SK-N-MC (cell line): ENCODE results near the gene PLD3.
"Not testable (repeated sequence)": the region's sequence is repeated elsewhere in the genome, so short reads cannot be mapped to it uniquely, and the experiment has no call there.

Experiments used
- DNase-seq: peaks from one replicate; pipeline ENCODE4 v3.0.0-alpha.2; 2011; ENCODE audit warnings: low read depth, low spot score
- H3K27ac ChIP-seq: fragments of 200-600 bp; sonication (generic); 2 replicates; pipeline ENCODE4 v1.5.1; 2016; ENCODE audit warnings: mixed run types
- H3K36me3 ChIP-seq: fragments of 200-600 bp; sonication (generic); 2 replicates; pipeline ENCODE4 v1.6.1; 2017; ENCODE audit warnings: antibody characterized with exemption, low read length, mixed read lengths; ENCODE audit not compliant: insufficient read depth
- H3K4me3 ChIP-seq: fragments of 200-600 bp; sonication (generic); 2 replicates; pipeline ENCODE4 v1.5.1; 2016
- H3K9ac ChIP-seq: fragments of 200-600 bp; sonication (generic); 2 replicates; pipeline ENCODE4 v1.8.0; 2017; ENCODE audit warnings: mixed run types, mixed read lengths; ENCODE audit not compliant: insufficient read length
- H3K9me3 ChIP-seq: fragments of 200-600 bp; sonication (generic); 2 replicates; pipeline ENCODE4 v1.6.1; 2017; ENCODE audit warnings: low read depth, mild to moderate bottlenecking, antibody characterized with exemption, low read length, moderate library complexity, mixed read lengths
- EZH2 ChIP-seq: fragments of 200-600 bp; sonication (generic); IDR thresholded peaks from one replicate; pipeline ENCODE4 v1.6.1; 2017; ENCODE audit warnings: antibody characterized with exemption
- FOXP2 ChIP-seq: optimal IDR thresholded peaks from 2 replicates; pipeline ENCODE3; 2011; ENCODE audit warnings: mild to moderate bottlenecking, moderate library complexity; ENCODE audit not compliant: insufficient read depth; ENCODE audit errors: extremely low read length, control extremely low read depth
- POLR2AphosphoS5 ChIP-seq: IDR thresholded peaks from 2 replicates; pipeline ENCODE4 v1.6.1; 2012; ENCODE audit warnings: mild to moderate bottlenecking, low read depth, low read length, borderline replicate concordance

PLD3 gene

DNA sequence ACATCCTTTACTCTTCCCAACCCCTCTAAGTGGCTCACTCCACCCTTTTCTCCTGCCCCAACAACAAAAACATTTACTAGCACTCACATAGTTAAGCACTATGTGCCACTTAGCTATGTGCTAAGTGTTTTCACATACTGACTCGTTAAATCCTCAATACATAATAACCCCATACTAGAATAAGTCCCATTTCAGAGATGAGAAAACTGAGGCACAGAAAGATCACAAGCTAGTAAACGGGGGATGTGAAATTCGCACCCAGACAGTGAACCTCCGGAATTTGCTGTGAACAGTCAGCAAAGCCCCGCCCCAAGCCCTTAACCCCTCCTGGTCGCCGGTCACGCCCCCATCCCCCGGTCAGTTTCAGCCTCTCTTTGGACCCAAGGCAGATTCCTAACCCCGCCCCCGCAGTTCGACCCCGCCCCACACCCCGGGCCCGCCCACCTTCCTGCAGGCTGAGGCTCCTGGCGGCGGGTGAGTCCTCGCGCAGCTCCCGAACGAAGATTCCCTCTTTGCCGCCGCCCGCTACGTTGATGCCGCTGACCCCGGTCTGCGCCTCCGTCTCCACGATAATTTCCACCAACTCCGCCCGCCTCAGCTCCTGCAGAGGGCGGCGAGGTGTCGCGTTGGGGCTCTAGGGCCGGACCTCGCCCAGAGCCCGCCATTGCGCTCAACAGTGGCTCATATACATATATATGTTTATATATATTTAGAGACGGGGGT lies 54.9 kb downstream of the PLD3 start:
- no peaks in the 10 kb centered on the region for H3K9me3 ChIP-seq
- peak overlapping the region; percentile 79 for H3K4me3 ChIP-seq
- H3K9ac ChIP-seq = peak overlapping the region; percentile 60
- no peak for TF ChIP-seq EZH2
- no peak for DNase-seq
- H3K27ac ChIP-seq = no peak overlapping the region
- no peaks in the 10 kb centered on the region for H3K36me3 ChIP-seq

DNA sequence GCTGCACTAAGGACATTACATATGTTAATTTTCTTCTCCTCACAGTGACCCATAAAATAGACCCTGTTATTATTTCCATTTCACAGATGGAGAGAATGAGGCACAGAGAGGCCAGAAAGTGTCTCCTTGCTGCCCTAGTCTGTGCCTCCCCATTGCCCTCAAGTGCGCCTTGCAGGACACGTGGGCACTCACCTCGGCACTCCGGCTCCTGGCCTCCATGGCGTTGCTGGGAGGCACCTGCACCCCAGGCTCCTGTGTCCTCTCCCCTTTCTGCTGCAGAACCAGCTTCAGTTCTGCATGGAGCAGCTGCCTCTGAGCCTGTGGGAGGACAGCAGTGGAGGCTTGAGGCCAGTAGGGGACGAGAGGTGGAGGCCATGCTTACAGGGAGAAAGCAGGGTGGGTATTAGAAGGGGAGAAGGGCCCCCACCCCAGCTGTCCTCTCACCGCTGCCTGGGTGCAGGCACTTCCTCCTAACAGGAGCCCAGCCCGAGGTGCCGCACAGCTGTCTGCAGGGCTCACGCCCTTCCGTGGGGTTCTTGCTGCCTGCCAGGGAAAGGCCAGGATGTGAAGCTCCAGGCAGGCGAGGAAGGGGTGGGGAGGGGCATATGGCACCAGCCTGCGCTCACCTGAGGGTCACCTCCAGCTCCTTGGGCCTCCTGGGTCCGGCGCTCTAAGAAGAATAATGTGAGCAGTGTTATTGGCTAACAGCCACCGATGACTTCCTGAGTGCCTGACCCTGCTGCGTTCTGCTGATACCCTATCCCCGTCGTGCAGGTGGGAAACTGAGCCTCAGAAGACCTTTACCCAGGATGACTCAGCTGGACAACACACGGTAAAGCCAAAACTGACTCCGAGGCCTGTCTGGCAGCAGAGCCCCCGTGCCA lies 59.5 kb downstream of the PLD3 start:
- H3K9ac ChIP-seq = no peak overlapping the region
- DNase-seq = no peak
- TF ChIP-seq EZH2 = no peak
- TF ChIP-seq FOXP2 = no peak
- TF ChIP-seq POLR2AphosphoS5 = no peak
- H3K27ac ChIP-seq = no peak overlapping the region
- H3K4me3 ChIP-seq = no peak overlapping the region
- H3K9me3 ChIP-seq = no peaks in the 10 kb centered on the region
- no peaks in the 10 kb centered on the region for H3K36me3 ChIP-seq

DNA sequence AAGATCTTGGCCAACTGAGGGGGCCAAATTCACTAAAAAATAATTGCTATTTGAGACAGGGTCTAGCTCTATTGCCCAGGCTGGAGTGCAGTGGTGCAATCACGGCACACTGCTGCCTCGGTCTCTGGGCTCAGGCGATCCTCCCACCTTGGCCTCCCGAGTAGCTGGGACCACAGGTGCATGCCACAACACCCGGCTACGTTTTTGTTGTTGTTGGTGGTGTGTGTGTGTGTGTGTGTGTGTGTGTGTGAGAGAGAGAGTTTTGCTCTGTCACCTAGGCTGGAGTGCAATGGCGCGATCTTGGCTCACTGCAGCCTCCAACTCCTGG lies 60.1 kb downstream of the PLD3 start:
- H3K9me3 ChIP-seq, H3K36me3 ChIP-seq, H3K9ac ChIP-seq, H3K4me3 ChIP-seq, H3K27ac ChIP-seq, DNase-seq: not testable (repeated sequence)

DNA sequence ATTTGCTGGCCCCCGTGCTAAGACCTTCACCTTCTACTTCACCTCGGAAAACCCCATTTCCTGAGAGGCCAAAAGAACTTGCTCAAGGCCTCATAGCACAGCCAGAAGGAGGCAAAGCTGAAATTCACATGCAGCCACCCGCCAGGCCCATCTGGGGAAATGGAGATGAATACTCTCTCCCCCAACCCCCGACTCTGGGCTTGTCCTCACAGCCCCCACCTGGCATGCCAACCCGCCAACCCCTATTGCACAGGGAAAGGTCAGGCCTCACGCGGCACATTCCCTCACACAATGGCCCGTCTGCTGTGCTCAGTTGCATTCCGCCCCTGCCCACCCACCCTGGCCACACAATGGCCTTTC lies 61.5 kb downstream of the PLD3 start:
- TF ChIP-seq FOXP2 = no peak
- no peak for TF ChIP-seq POLR2AphosphoS5
- TF ChIP-seq EZH2 = no peak
- H3K4me3 ChIP-seq = no peak overlapping the region
- H3K9me3 ChIP-seq = no peaks in the 10 kb centered on the region
- H3K36me3 ChIP-seq = no peaks in the 10 kb centered on the region
- no peak overlapping the region for H3K27ac ChIP-seq
- DNase-seq = no peak
- no peak overlapping the region for H3K9ac ChIP-seq

DNA sequence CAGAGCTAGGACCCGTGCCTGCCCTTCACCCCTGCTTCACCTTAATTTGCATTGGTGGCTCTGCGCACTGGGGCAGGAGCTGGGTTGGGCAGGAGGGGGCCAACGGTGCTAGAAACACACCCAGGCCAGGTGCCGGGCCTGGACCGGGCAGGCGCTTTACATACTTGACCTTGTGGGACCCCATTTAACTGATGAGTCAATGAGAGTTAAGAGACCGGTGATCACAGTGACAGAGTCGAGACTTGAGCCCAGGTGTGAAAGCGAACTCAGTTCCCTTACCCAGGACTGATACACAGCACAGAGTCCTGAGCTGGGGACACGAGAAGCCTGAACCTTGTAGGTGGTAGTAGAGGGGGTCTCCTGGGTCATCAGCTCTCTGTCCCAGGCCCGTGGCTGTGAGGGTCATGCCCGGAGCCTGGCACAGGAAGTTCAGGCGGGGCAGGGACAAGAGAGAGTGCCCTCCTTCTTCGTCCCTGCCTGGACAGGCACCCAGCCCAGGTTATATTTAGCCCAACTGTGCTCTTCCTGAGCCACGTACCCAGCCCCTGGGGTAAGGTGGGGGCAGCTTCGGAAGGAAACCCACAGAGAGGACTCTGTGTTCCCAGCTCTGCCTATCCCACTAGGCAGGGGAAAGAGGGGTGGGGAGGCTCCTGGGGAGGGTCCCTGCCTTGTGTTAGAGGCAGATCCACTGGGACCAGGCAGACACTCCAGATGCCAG lies 62.8 kb downstream of the PLD3 start:
- TF ChIP-seq EZH2 = no peak
- TF ChIP-seq POLR2AphosphoS5 = no peak
- no peak for TF ChIP-seq FOXP2
- no peak for DNase-seq
- no peaks in the 10 kb centered on the region for H3K36me3 ChIP-seq

DNA sequence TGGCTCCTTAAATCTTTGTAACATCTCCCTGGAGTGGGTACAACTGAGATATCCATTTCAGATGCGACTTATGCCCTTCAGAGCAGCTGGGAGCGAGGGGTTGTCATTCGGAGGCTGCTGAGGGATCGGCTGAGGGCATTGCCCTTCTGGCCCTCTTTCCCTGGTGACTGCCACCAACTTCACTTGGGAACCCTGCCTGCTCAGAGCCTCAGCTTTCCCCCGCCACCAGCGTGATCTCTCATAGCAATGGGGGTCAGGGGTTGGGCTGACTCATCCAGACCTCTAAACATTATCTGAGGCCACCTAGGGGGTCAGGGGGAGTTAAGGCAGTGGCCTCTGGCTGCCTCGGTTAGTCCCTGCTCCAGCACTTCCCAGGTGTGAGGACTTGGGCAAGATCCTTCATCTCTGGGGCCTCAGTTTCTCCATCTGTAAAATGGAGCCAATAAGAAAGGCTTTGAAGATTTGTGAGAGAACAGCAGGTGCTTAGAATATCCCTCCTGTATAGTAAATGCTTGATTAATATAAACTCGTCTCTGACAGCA lies 63.5 kb downstream of the PLD3 start:
- Histone ChIP-seq H3K9me3 (no peaks in the 10 kb centered on the region), H3K36me3 (no peaks in the 10 kb centered on the region), H3K9ac (no peak overlapping the region), H3K27ac (no peak overlapping the region), H3K4me3 (no peak overlapping the region)
- TF ChIP-seq POLR2AphosphoS5 (no peak), FOXP2 (no peak), EZH2 (no peak)
- DNase-seq = no peak

More for the DNA sequence above, 62.8 kb downstream of the PLD3 start:
- Histone ChIP-seq H3K27ac (no peak overlapping the region), H3K4me3 (no peak overlapping the region), H3K9me3 (no peaks in the 10 kb centered on the region), H3K9ac (no peak overlapping the region)

DNA sequence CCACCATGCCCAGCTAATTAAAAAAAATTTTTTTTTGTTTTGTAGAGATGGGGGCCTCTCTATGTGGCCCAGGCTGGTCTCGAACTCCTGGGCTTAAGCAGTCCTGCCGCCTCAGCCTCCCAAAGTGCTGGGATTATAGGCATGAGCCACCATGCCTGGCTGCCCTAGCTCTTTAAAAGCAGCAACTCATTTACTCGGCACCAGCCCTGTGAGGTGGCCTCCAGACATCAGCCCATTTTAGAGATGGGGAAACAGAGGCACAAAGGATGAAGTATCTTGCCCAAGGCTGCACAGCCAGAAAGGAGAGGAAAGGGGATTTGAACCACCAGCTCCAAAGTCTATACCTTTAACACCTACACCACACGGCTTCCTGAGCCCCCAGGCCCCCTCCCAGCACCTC lies 64.4 kb downstream of the PLD3 start:
- H3K27ac ChIP-seq = no peak overlapping the region

DNA sequence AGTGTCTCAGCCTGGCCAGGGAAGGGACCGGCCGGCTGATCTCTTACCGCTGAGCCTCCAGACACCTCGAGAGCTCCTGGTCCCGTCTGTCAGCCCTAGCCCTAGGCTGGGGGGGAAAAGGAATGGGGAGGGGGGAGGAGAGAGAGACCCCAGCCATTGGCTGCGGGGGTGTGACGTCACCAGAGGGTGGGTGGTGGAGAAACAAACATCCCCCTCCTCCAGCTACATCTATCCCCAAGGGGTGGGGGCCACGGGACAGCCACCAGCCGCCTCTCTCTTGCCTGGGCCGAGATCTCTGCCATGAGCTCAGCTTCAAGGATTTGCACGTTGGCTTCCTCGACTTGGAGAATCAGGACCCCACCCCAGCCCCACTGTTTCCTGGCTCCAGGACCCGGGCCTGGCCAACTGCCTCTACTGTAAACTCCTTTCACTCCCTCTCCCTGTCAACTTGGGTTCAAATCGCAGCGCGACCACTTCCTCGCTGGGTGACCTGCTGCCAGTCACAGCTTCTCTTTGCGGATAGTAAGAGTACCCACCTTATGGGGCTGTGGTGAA lies 64.9 kb downstream of the PLD3 start, which contains the start of gene PRX:
PRX (minus strand) TSS at position 88 of the 555 bp plus-strand sequence. CDS start 5,446 bp downstream, outside the sequence.
- DNase-seq = no peak
- no peak within 1 kb of the TSS for H3K4me3 ChIP-seq
- no peaks in the 10 kb centered on the region for H3K9me3 ChIP-seq
- TF ChIP-seq FOXP2 (no peak), POLR2AphosphoS5 (no peak), EZH2 (no peak)
- no peaks in the 10 kb centered on the region for H3K36me3 ChIP-seq
- H3K9ac ChIP-seq = peak within 1 kb of the TSS; percentile 62
- peak within 1 kb of the TSS; percentile 53 for H3K27ac ChIP-seq

More for the DNA sequence above, 64.4 kb downstream of the PLD3 start:
- DNase-seq = no peak
- H3K4me3 ChIP-seq = no peak overlapping the region
- no peaks in the 10 kb centered on the region for H3K36me3 ChIP-seq
- H3K9me3 ChIP-seq = no peaks in the 10 kb centered on the region
- no peak for TF ChIP-seq POLR2AphosphoS5
- TF ChIP-seq EZH2 = no peak
- no peak for TF ChIP-seq FOXP2
- no peak overlapping the region for H3K9ac ChIP-seq
